ENCODE measurements around the gene CYP11A1. TPM values are rescaled to one million over a fixed set of nuclear protein-coding genes. Genes with fewer than 3 reads are reported as not detected.

Gene CYP11A1
- polyA plus RNA-seq, 3 donors = not detected

DNA sequence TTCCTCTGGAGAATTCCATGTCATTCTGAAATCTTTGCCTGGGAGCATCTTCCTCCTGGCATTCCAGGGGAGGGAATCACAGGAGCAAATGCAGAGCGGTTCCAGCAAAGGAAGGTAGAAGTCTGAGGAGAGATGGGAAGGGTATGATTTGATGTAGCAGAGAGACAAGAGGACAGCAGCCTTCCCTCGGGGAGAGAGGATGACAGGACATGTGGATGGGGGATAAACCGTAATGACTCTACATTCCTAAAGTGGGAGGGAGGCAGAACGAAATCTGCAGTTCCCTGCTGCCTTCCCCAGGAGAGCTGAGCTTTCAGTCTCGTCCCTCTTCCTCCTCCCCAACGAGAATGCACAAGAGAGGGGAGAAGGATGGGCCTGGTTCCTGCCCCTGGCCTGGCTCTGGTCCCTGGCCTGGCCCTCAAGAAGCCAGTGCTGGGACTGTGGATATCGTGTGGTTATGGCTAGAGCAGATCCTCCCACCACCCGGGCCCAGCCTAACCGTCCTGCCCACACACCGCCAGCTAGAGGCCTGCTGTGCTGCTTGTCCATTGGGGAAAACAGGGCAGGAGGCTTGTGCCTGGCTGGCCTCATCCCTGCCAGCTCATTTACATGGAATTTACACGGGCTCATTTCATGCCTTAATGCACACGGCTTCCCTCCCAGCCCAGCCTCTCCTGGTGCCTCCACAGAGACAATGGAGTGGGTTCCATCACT lies 39.7 kb upstream of the CYP11A1 start:
- Histone ChIP-seq H3K36me3 (replicated peaks in 1 of 2; ENCODE audit: control insufficient read depth in 1 of 2, insufficient read depth in 2 of 2, low read length in 2 of 2) (no peaks in the 10 kb centered on the region), H3K4me1 (ENCODE audit: control insufficient read depth in 1 of 2, insufficient read depth in 2 of 2, low read length in 2 of 2) (peaks cover 21 to 24% of the 10 kb centered on the region in 2 donors), H3K9me3 (replicated peaks in 1 of 2; ENCODE audit: control insufficient read depth in 1 of 2, insufficient read depth in 1 of 2, low read length in 2 of 2) (no peaks in the 10 kb centered on the region), H3K27ac (ENCODE audit: low read depth in 1 of 2, low read length in 2 of 2) (no peak overlapping the region), H3K9ac (ENCODE audit: insufficient read depth, low read length, poor library complexity, severe bottlenecking) (no peak overlapping the region), H4K20me1 (ENCODE audit: insufficient read depth, low read length) (no peaks in the 10 kb centered on the region), H3K4me3 (replicated peaks in 1 of 3; ENCODE audit: low read depth in 2 of 3, low read length in 3 of 3) (no peak overlapping the region), H3K4me2 (replicated peaks; ENCODE audit: extremely low read depth, low read length, poor library complexity, severe bottlenecking) (no peak overlapping the region), H2AFZ (ENCODE audit: insufficient read depth, low read depth, low read length, poor library complexity, severe bottlenecking) (no peak overlapping the region), H3K79me2 (ENCODE audit: insufficient read depth, low read length) (no peaks in the 10 kb centered on the region), H3K27me3 (ENCODE audit: control insufficient read depth in 2 of 2, insufficient read depth in 2 of 2, low read length in 2 of 2) (no peaks in the 10 kb centered on the region)
- Mint-ChIP-seq H3K36me3 (no peaks in the 10 kb centered on the region), H3K27me3 (ENCODE audit: low read depth in 3 of 3) (peaks cover 4 to 8% (median 7%) of the 10 kb centered on the region in 3 donors), H3K9me3 (peaks cover 0 to 2% (median 0%) of the 10 kb centered on the region in 7 donors), H3K4me1 (peaks cover 24% of the 10 kb centered on the region), H3K27ac (no peak overlapping the region), H3K4me3 (no peak overlapping the region)
- TF ChIP-seq, protein P1, sequence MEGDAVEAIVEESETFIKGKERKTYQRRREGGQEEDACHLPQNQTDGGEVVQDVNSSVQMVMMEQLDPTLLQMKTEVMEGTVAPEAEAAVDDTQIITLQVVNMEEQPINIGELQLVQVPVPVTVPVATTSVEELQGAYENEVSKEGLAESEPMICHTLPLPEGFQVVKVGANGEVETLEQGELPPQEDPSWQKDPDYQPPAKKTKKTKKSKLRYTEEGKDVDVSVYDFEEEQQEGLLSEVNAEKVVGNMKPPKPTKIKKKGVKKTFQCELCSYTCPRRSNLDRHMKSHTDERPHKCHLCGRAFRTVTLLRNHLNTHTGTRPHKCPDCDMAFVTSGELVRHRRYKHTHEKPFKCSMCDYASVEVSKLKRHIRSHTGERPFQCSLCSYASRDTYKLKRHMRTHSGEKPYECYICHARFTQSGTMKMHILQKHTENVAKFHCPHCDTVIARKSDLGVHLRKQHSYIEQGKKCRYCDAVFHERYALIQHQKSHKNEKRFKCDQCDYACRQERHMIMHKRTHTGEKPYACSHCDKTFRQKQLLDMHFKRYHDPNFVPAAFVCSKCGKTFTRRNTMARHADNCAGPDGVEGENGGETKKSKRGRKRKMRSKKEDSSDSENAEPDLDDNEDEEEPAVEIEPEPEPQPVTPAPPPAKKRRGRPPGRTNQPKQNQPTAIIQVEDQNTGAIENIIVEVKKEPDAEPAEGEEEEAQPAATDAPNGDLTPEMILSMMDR (IDR thresholded peaks at IDR 0.05) = no peak
- intact Hi-C loops (cut with micrococcal nuclease) = no loop called here
- DNase-seq = no peak
- 87% methylated on average over 6 of the region's 12 CpGs for WGBS (ENCODE audit: insufficient coverage)

DNA sequence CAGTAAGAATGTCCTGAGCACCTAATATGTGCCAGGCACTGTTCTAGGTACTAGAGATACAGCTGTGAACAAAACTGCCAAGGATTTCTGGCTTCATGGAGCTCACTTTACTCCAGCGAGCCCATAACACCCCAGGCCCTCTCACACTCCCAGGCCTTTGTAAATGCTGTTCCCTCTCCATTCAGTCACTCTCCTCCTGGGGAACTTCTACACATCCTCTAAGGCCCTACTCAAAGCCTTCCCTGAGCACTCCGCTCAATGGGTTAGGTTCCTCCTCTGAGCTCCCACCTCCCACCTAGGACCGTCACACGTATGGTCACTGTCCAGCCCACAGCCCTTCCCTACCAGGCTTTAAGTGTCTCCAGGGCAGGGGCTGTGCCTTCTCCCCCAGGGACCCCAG lies 39.1 kb upstream of the CYP11A1 start:
- Histone ChIP-seq H3K4me1 (ENCODE audit: control insufficient read depth in 1 of 2, insufficient read depth in 2 of 2, low read length in 2 of 2) (peaks cover 21 to 26% of the 10 kb centered on the region in 2 donors), H3K27me3 (ENCODE audit: control insufficient read depth in 2 of 2, insufficient read depth in 2 of 2, low read length in 2 of 2) (no peaks in the 10 kb centered on the region), H3K9ac (ENCODE audit: insufficient read depth, low read length, poor library complexity, severe bottlenecking) (no peak overlapping the region), H3K79me2 (ENCODE audit: insufficient read depth, low read length) (no peaks in the 10 kb centered on the region), H3K27ac (ENCODE audit: low read depth in 1 of 2, low read length in 2 of 2) (no peak overlapping the region), H3K9me3 (replicated peaks in 1 of 2; ENCODE audit: control insufficient read depth in 1 of 2, insufficient read depth in 1 of 2, low read length in 2 of 2) (no peaks in the 10 kb centered on the region), H3K4me2 (replicated peaks; ENCODE audit: extremely low read depth, low read length, poor library complexity, severe bottlenecking) (no peak overlapping the region), H3K36me3 (replicated peaks in 1 of 2; ENCODE audit: control insufficient read depth in 1 of 2, insufficient read depth in 2 of 2, low read length in 2 of 2) (no peaks in the 10 kb centered on the region), H2AFZ (ENCODE audit: insufficient read depth, low read depth, low read length, poor library complexity, severe bottlenecking) (no peak overlapping the region), H4K20me1 (ENCODE audit: insufficient read depth, low read length) (no peaks in the 10 kb centered on the region), H3K4me3 (replicated peaks in 1 of 3; ENCODE audit: low read depth in 2 of 3, low read length in 3 of 3) (no peak overlapping the region)
- no peaks in the 10 kb centered on the region for H3K36me3 Mint-ChIP-seq
- peaks cover 8 to 13% (median 8%) of the 10 kb centered on the region in 3 donors for H3K27me3 Mint-ChIP-seq (ENCODE audit: low read depth in 3 of 3)
- H3K9me3 Mint-ChIP-seq = peaks cover 0 to 2% (median 0%) of the 10 kb centered on the region in 7 donors
- H3K4me3 Mint-ChIP-seq = no peak overlapping the region
- 90% methylated on average over 4 of the region's 4 CpGs for WGBS (ENCODE audit: insufficient coverage)
- peaks cover 27% of the 10 kb centered on the region for H3K4me1 Mint-ChIP-seq
- intact Hi-C loops (cut with micrococcal nuclease) = no loop called here
- TF ChIP-seq, protein P1 (IDR thresholded peaks at IDR 0.05) = no peak
- no peak for DNase-seq
- H3K27ac Mint-ChIP-seq = no peak overlapping the region
